PC-9 (cell line): ENCODE measurements around the gene ARHGEF1.

Experiments
- CTCF ChIP-seq: fragments of 200-600 bp; sonication (generic); conservative IDR thresholded peaks from 2 replicates; pipeline ENCODE4 v1.6.1; 2017; ENCODE audit warnings: mixed run types, antibody characterized with exemption, mild to moderate bottlenecking, moderate library complexity
- EZH2 ChIP-seq: fragments of 200-600 bp; sonication (generic); IDR thresholded peaks from 2 replicates; pipeline ENCODE4 v1.8.0; 2017; ENCODE audit warnings: antibody characterized with exemption, low read depth

GRCh38 chr19:41863209-41863931 lies 19.6 kb upstream of the ARHGEF1 start:
- TF ChIP-seq CTCF = no peak
- no peak for TF ChIP-seq EZH2
